Keratinocyte (primary cell): ENCODE measurements around the gene ZBTB37. TPM values are rescaled to one million over a fixed set of nuclear protein-coding genes. Genes with fewer than 3 reads are reported as not detected.

ENCODE experiments used
- DNase-seq: peaks from one replicate; pipeline ENCODE4 v3.0.0-alpha.2; 2011; ENCODE audit warnings: low read depth, missing footprints, low spot score
- FAIRE-seq: peaks from 2 replicates; lab custom pipeline; 2011; peaks lifted over from hg19 to GRCh38; lab: Jason Lieb, UNC
- H2AFZ ChIP-seq: 2 replicates; pipeline ENCODE4 v1.6.0; 2012; ENCODE audit warnings: low read length, control low read depth, inconsistent platforms; ENCODE audit not compliant: control insufficient read depth
- H3K27ac ChIP-seq: 2 replicates; pipeline ENCODE4 v1.5.1; 2011; ENCODE audit warnings: low read length; ENCODE audit not compliant: control insufficient read depth, insufficient read depth
- H3K27me3 ChIP-seq: 3 replicates; pipeline ENCODE4 v1.6.0; 2011; ENCODE audit warnings: low read length; ENCODE audit not compliant: control insufficient read depth, insufficient read depth; ENCODE audit errors: extremely low read depth
- H3K36me3 ChIP-seq, 2 experiments: 2 replicates in 1 of 2; 3 replicates in 1 of 2; pipeline ENCODE4 v1.5.1; 2011; ENCODE audit warnings: low read length in 2 of 2, mild to moderate bottlenecking in 1 of 2; ENCODE audit not compliant: control insufficient read depth in 2 of 2, insufficient read depth in 2 of 2; ENCODE audit errors: extremely low read depth in 1 of 2
- H3K4me1 ChIP-seq: 3 replicates; pipeline ENCODE4 v1.5.1; 2011; ENCODE audit warnings: low read length; ENCODE audit not compliant: control insufficient read depth, insufficient read depth; ENCODE audit errors: extremely low read depth
- H3K4me2 ChIP-seq: 3 replicates; pipeline ENCODE4 v1.6.0; 2011; ENCODE audit warnings: low read depth, low read length; ENCODE audit not compliant: control insufficient read depth, insufficient read depth; ENCODE audit errors: extremely low read depth
- H3K4me3 ChIP-seq, 3 experiments: fragments of 200-600 bp in 1 of 3; sonication (generic) in 1 of 3; 2 replicates in 2 of 3; 3 replicates in 1 of 3; pipeline ENCODE4 v1.5.1; 2011 to 2016; ENCODE audit warnings: low read length in 3 of 3, mild to moderate bottlenecking in 3 of 3, control low read depth in 2 of 3, inconsistent platforms in 1 of 3, low read depth in 1 of 3, mixed read lengths in 1 of 3, mixed run types in 1 of 3, moderate library complexity in 1 of 3; ENCODE audit not compliant: control insufficient read depth in 2 of 3, insufficient read depth in 2 of 3; ENCODE audit errors: extremely low read depth in 1 of 3
- H3K79me2 ChIP-seq: 2 replicates; pipeline ENCODE4 v1.6.0; 2012; ENCODE audit warnings: low read length; ENCODE audit not compliant: control insufficient read depth, insufficient read depth
- H3K9ac ChIP-seq: 3 replicates; pipeline ENCODE4 v1.6.0; 2011; ENCODE audit warnings: low read length; ENCODE audit not compliant: control insufficient read depth, insufficient read depth; ENCODE audit errors: extremely low read depth
- H3K9me1 ChIP-seq: 3 replicates; pipeline ENCODE4 v1.6.0; 2011; ENCODE audit warnings: low read length; ENCODE audit not compliant: control insufficient read depth, insufficient read depth; ENCODE audit errors: extremely low read depth
- H3K9me3 ChIP-seq: 2 replicates; pipeline ENCODE4 v1.5.1; 2012; ENCODE audit warnings: low read depth, low read length; ENCODE audit not compliant: control insufficient read depth
- H4K20me1 ChIP-seq: 3 replicates; pipeline ENCODE4 v1.6.0; 2011; ENCODE audit warnings: low read length; ENCODE audit not compliant: control insufficient read depth, insufficient read depth; ENCODE audit errors: extremely low read depth
- EZH2 ChIP-seq: IDR thresholded peaks from one replicate; pipeline ENCODE4 v1.6.1; 2012; ENCODE audit warnings: inconsistent platforms, mild to moderate bottlenecking, low read length, moderate library complexity
- dilution Hi-C: fragments of 300-500 bp; cut with MboI; formaldehyde crosslinking; loops from one replicate; pipeline ENCODE4 v1.7.0; 2020; ENCODE audit warnings: low sequenced_read_pairs; ENCODE audit not compliant: extremely low pct_ligation_motif_present
- polyA plus RNA-seq, 5 experiments: library from polyadenylated mRNA; depleted of rRNA in 3 of 5; stranded (reverse) in 3 of 5; stranded (forward) in 1 of 5; unstranded in 1 of 5; fragments of >200 nt; gene quantifications; 1 replicate in 1 of 5; 2 replicates in 3 of 5; 3 replicates in 1 of 5; pipeline versions ENCODE4 v1.2.1 to v1.2.3, GENCODE V29; 2011 to 2012; ENCODE audit warnings: missing spikeins in 2 of 5, low read depth in 1 of 5, low replicate concordance in 1 of 5
- TF ChIP-seq, protein P1 (sequence below), 3 experiments: IDR thresholded peaks in 1 of 3; conservative IDR thresholded peaks in 1 of 3; optimal IDR thresholded peaks in 1 of 3; 2 replicates in 2 of 3; 3 replicates in 1 of 3; pipeline versions ENCODE3 to v1.5.1; 2011; ENCODE audit warnings: low read length in 3 of 3, mild to moderate bottlenecking in 3 of 3, moderate library complexity in 2 of 3, control low read depth in 1 of 3, inconsistent platforms in 1 of 3; ENCODE audit not compliant: insufficient read depth in 2 of 3; ENCODE audit errors: extremely low read depth in 1 of 3

ZBTB37 gene
- polyA plus RNA-seq, 1 donor (not counting 4 experiments of a cell fraction or from before 2014, with no cell fraction given), result 1.8 TPM

DNA sequence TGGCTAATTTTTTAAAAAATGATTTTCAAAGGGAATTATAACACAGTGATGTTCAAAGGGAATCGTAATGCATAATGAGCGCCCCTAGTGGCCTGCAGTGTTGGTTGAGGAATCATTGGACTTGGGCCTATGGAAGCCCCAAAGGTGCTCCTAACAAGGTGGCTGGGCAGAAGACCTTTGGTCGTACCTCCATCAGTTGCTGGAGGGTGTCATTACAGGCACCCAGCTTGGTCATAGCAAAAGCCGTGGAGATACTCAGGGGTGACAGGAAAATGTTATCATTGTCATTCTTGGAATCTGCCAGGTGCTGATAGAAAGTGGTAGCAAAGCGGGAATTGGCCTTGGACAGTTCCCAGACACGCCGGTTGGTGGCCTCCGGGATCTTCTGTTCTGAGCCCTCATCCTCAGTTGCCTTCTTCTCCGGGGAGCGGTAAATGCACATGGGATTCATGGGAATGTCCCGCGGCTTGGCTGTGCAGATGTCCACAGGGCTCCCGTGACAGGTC, 46.2 kb downstream of the ZBTB37 start:
- H4K20me1 ChIP-seq, result no peaks in the 10 kb centered on the region
- no peaks in the 10 kb centered on the region for H3K36me3 ChIP-seq
- FAIRE-seq, result no peak
- no peaks in the 10 kb centered on the region for H3K4me1 ChIP-seq
- H3K27ac ChIP-seq, result no peak overlapping the region
- no peak for DNase-seq
- no peaks in the 10 kb centered on the region for H3K9me1 ChIP-seq
- dilution Hi-C loops, result no loop called here
- no peaks in the 10 kb centered on the region for H3K79me2 ChIP-seq
- no peaks in the 10 kb centered on the region for H3K27me3 ChIP-seq
- TF ChIP-seq EZH2, result no peak
- TF ChIP-seq, protein P1, sequence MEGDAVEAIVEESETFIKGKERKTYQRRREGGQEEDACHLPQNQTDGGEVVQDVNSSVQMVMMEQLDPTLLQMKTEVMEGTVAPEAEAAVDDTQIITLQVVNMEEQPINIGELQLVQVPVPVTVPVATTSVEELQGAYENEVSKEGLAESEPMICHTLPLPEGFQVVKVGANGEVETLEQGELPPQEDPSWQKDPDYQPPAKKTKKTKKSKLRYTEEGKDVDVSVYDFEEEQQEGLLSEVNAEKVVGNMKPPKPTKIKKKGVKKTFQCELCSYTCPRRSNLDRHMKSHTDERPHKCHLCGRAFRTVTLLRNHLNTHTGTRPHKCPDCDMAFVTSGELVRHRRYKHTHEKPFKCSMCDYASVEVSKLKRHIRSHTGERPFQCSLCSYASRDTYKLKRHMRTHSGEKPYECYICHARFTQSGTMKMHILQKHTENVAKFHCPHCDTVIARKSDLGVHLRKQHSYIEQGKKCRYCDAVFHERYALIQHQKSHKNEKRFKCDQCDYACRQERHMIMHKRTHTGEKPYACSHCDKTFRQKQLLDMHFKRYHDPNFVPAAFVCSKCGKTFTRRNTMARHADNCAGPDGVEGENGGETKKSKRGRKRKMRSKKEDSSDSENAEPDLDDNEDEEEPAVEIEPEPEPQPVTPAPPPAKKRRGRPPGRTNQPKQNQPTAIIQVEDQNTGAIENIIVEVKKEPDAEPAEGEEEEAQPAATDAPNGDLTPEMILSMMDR (optimal IDR thresholded peaks at IDR 0.05 in 1 of 3, IDR thresholded peaks at IDR 0.05 in 1 of 3, conservative IDR thresholded peaks at IDR 0.05 in 1 of 3; ENCODE audit: extremely low read depth in 1 of 3, insufficient read depth in 2 of 3, low read length in 3 of 3), result peak; percentile 66 to 76 (median 75)
- H3K9ac ChIP-seq, result no peak overlapping the region
- H2AFZ ChIP-seq, result no peak overlapping the region
- no peak overlapping the region for H3K4me2 ChIP-seq
- H3K4me3 ChIP-seq, result no peak overlapping the region
- no peaks in the 10 kb centered on the region for H3K9me3 ChIP-seq

DNA sequence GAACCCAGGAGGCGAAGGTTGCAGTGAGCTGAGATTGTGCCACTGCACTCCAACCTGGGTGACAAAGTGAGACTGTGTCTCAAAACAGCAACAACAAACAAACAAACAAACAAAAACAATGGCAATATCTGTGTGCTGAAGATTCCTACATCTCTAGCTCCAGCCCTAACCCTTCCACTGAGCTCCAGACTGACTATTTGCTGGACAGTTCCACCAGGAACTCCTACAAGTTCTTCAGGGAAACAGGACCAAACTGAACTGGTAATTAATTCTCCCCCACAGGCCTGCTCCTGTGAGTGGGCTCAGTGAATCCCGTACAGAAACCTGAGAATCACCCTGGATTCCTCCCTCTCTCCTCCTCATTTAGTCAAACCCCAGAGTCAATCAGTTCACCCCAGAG, 47.4 kb downstream of the ZBTB37 start:
- Histone ChIP-seq H3K4me3 (no peak overlapping the region), H3K9me1 (no peaks in the 10 kb centered on the region), H4K20me1 (no peaks in the 10 kb centered on the region), H3K79me2 (no peaks in the 10 kb centered on the region), H2AFZ (no peak overlapping the region), H3K9ac (no peak overlapping the region), H3K27ac (no peak overlapping the region), H3K36me3 (no peaks in the 10 kb centered on the region), H3K4me2 (no peak overlapping the region), H3K27me3 (no peaks in the 10 kb centered on the region), H3K4me1 (no peaks in the 10 kb centered on the region), H3K9me3 (no peaks in the 10 kb centered on the region)
- dilution Hi-C loops, result no loop called here
- no peak for DNase-seq
- TF ChIP-seq, protein P1 (optimal IDR thresholded peaks at IDR 0.05 in 1 of 3, IDR thresholded peaks at IDR 0.05 in 1 of 3, conservative IDR thresholded peaks at IDR 0.05 in 1 of 3; ENCODE audit: extremely low read depth in 1 of 3, insufficient read depth in 2 of 3, low read length in 3 of 3), result no peak
- no peak for TF ChIP-seq EZH2
- FAIRE-seq, result no peak
